Endometrial microvascular endothelial cells (primary cell): Measurements from ENCODE around the gene SCEL. TPM values are rescaled to one million over a fixed set of nuclear protein-coding genes. Genes with fewer than 3 reads are reported as not detected.

Experiments used
- in situ Hi-C: cut with HindIII; loops from 2 replicates; pipeline ENCODE4 v1.10.0; 2017; ENCODE audit warnings: low sequenced_read_pairs, low pct_unique_long_range_greater_than_20kb; ENCODE audit errors: inconsistent ontology term
- total RNA-seq: library from RNA; depleted of rRNA; stranded (reverse); fragments of >200 nt; gene quantifications from one replicate; pipeline ENCODE4 v1.2.3, GENCODE V29; 2015; ENCODE audit errors: inconsistent ontology term

Gene SCEL
- total RNA-seq, 1 donor from 2014 or later, result not detected

DNA sequence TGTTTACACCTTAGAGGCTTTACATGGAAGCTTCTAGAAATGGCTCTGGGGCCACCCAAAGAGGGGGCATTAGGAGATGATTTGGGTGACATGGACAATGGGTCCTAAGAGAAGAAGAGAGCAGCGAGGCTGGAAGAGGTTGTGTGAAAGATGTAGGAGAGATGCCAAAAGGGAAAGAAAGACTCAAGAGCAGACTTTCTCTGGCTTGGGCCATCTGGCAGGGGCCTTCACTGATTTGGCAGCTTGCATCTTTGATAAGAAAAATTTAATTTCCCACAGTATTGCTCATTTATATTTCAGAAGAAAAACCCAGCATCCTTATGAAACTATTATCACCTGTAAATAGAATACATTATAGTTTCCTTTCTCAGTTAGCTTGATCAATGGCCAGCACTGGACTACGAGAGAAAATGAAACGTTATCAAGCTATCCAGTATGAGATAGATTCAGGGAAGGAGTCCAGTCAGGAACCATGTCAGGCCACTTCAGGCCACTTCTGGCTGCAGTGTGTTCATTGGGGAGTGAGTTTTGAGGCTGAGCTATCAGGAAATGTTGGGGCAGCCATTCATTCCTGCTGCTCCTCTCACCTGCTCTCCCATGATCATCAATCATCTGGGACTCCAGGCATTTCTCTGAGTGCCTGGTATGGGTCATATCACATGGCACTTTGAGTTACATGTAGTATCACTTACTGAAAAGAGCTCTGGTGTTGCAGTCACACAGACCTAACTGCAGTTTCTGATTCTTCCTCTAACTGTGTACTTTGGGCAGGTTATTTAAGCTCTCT is 10.3 kb downstream of the SCEL start:
- in situ Hi-C loops, result no loop called here

DNA sequence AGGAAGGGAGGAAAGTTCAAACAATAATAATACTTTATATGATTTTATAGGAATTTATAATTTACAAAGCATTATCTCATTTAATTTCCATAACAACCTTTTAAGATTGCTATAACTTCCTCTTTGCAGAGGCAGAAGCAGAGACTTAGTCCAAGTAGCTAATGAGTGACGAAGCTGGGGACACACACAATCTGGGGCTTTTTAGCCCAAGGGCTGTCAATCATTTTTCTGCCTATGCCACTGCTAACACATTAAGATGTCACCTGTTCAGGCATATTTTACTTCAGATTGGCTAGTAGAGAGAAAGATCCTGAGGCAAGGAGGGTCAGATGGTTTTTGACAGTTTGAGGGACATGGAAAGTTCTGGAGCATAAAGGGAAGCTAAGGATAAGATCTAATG is 12.6 kb downstream of the SCEL start:
- in situ Hi-C loops, result no loop called here

DNA sequence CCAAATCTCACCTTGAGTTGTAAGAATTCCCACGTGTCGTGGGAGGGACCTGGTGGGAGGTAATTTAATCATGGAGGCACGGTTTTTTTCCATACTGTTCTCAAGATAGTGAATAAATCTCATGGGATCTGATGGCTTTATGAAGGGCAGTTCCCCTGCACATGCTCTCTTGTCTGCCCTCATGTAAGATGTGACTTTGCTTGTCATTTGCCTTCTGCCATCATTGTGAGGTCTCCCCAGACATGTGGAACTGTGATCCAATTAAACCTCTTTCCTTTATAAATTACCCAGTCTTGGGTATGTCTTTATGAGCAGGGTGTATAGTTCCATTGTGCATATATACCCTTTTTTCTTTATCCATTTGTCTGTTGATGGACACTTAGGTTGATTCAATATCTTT is 13.1 kb downstream of the SCEL start:
- in situ Hi-C loops, result no loop called here

DNA sequence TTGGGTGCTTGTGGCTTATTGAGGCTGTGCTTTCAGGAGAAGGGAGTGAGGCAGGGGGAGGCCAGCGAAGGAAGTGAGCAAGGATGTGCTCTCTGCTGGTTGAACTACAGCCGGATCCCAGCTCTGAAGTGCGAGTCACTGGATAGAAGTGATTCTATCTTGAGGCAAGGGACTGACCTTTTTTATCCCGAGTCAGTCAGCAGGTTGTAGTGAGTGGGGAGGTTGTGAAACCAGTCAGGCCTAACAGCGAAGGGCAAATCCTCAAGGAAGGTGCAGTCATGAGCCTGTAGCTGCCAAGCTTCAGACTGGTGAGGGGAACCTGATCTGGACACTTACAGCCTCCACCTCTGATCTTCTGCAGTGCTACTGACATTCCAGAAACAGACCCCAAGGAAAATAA is 18.6 kb downstream of the SCEL start:
- in situ Hi-C loops, result no loop called here

DNA sequence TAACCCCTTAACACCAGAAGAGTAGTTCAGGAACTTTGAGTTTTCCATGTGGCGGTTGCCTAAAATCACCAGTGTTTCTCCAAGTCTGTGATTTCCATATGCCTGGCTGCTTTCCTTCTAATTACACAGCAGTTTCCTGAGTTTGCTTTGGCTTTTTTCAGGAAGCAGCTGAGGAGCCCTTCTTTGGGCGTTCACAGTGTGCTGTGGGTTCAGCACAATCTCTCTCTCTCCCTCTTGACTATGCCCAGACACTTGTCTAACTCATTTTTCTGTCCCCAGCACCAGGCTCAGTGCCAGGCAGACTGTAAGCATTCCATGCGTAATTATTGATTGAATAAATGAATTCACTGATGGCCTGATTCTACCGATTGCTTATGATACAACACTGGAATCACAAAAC is 19.7 kb downstream of the SCEL start:
- in situ Hi-C loops, result no loop called here

DNA sequence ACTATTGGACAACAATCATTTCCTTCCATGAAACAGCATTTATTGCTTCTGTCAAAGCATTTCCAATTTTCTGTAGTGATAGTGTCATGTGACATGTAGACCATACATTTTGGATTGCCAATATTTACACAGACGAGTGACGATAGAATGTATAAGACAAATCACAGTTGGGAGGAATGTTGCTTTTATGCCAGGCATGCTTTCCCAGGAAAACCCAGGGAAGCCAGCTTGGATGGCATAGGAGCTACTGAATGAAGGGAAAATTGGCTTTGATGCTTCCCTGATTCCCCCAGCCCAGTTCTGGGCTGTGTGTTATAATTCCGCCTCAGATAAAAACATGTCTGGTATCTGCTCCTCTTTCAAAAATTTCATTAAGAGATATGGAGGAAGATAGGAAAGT is 22.5 kb downstream of the SCEL start:
- in situ Hi-C loops, result no loop called here

DNA sequence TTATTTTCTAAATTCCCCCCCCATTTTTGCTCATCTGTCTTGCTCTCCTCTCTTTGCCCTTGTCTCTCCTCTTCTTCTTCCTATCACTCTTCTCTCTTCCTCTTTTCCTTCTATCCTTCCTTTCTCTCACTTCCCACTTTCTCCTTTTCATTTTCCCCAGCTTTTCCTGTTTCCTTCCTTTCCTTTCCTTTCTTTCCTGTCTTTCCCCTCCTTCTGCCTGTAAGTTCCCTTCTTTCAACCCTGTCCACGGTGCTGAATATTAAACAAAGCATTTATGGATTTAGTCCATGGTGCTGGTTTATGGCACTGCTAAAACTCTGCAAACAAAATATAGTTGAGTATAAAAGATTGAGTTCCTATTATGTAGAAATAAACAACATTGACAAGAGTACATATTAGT is 27.6 kb downstream of the SCEL start:
- in situ Hi-C loops, result no loop called here

DNA sequence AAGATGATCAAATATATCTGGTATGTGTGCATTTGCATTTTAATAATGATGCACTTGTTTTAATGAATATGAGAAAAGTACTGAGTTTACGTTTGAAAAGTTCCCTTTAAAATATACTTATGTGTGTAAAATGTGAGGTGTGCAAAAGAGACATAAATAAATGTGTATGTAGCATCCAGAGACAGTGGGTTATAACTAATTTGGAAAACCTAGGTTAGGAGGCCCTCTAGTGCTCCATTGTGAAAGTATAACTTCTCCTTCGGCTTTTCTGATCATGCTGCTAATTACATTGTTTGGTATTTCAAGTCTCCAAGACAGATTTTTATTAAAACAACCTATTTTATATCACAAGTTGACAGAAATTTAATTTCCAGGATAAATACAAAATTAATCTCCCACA is 30.1 kb downstream of the SCEL start:
- in situ Hi-C loops, result no loop called here

DNA sequence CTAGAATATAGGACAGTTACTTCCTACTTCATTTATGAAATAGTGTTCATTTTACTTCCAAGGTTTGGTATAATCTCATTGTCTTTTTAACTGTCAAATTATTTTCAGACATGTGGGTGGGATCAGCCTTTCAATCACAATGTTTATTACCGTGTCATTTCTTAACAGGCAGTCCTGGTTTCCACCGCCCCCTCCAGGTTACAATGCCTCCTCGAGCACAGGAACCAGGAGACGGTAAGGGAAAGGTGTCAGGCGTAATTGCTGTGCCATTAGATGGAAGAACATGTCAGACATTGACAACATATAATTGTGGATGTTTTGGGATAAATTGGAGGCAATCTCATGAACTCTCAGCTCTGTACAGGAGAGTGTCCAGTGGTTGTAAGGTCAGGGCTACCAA is 36.5 kb downstream of the SCEL start:
- in situ Hi-C loops, result no loop called here

DNA sequence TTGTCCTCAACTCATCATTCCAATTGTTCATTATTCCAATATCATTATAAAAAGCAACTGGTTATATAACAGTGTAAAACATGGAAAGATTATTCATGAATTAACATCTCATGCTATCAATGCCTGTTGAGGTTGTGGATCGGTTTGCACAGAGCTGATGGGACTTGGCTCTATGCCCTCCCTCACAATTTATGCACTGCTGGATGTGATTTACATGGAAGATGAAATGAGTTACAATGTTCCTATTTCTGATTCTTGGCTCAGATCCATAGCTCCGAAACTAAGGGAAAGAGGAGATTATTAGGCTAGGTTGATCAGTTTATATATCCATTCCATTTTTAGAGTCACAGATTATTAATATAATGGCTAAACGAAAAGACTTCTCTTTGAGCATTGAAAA is 38.6 kb downstream of the SCEL start:
- in situ Hi-C loops, result no loop called here

DNA sequence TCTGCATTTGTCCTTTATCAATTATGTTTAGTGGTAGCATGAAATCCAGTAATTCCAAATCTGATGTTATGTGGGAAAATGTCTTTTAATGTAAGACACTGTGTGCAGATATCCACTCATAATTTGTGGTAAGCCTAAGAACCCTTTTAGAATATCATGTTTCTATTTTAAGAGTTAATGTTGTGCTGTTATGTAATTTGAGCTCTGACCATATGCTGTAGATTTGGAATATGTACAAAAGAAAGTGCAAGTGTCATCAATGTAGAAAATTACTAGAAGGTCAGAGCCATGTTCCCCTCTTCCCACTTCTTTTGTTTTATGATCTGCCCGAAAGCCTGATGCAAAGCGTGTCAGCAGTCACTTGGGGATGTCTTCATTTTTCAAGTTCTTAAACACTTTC is 44.5 kb downstream of the SCEL start:
- in situ Hi-C loops, result loop anchor here (25.0 kb wide), 1 partner anchor 157 kb away; no protein-coding TSS in a partner anchor

DNA sequence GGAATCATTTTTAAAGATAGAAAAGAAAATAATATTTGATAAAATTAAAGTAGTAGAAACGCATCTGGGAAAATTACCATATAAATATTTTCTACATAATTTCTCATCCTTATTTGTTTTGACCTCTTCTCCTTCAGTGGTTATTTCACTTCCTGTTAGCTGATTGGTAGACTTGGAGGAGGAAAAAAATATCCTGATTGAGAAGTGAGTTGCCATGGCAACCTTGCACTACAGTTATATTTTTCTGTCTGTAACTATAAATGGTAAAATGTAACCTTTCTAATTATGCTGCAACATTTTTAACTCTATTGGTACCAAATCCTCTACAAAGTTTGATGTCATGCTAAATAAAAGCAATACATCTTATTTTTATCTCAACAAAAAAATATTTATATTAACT is 45.2 kb downstream of the SCEL start:
- in situ Hi-C loops, result loop anchor here (25.0 kb wide), 1 partner anchor 157 kb away; no protein-coding TSS in a partner anchor

DNA sequence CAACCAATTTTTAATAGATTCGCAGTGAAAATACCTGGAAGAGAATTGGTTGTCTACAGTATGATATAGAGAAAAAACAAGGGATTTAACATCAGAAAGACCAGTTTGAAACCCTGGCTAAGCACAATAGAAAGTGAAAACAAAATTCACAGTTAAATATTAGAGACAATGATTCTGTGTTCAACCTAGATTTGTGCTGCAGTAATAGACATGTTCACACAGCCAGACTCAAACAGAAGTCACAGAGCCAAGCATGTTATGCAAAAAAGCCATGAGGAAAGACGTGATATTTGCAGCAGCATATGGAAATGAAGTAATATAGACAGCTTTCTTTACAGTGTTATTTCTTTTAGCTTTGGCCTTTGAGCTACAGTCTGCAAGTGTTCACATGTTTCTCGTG is 48.1 kb downstream of the SCEL start:
- in situ Hi-C loops, result loop anchor here (25.0 kb wide), 1 partner anchor 154 kb away; no protein-coding TSS in a partner anchor

DNA sequence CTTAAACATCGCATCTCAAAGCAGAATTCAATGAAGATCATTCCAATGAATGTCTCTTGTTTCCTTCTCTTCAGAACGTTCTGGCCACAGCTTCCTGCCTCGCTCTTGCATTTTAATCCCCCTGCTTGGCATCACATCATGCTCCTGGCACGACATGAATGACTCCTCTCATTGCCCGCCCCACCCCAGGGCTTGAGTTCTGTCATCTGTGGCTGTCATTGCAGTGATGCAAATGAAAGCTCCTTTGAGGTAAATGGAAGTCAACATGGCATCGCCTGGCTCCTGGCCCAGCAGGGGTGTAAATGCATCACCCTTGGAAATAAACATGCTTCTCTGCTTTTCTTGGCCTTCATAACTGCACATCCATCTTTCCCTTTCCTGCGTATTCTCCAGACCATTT is 48.6 kb downstream of the SCEL start:
- in situ Hi-C loops, result loop anchor here (25.0 kb wide), 1 partner anchor 153 kb away; no protein-coding TSS in a partner anchor

DNA sequence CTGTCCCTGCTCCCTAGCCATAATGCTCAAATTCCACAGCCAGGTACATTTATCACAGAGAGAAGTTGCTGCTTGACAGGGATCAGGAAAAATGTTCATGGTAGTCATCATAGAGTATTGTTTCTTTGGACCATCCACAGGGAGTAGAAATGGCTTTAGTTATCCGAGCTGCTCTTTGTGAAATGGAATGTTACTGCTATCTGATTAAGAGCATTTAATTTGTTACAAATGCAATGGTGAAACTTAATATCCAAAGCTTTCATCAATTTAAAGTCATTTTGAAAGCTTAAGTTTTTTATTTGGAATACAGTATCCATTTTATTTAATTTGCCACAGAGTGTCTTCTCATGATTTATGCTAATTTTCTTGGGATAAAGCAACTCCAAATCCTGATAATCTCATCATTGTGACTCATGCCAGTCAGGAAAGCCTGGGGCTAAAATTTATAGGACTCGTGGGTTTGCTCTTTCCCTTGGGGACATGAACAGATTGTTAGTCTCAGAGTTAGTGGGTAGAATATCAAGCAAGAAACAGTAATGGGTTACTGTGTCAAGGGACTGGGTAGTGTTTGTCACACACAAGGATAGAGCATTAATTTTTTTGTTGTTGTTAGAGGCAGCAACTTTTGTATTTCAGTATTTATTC is 59.8 kb downstream of the SCEL start:
- in situ Hi-C loops, result loop anchor here (25.0 kb wide), 1 partner anchor 142 kb away; no protein-coding TSS in a partner anchor

DNA sequence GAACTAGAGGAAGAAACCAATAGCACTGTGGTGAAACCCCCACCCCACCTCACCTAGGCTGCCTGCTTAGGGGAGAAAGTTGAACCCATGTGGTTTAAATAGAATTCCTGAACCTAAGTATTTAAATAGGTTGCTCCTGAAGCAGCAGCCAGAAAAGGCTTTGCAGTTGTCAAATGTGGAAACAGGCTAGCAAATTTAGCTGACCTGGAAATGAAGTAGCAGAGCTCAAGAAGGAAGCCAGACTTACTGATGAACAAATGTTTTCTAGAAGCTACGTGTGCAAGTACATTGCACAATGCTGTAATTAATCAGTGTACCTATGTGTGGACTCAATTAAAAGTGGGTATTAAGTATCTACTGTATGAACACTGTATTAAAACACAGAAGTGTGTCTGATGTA is 61.3 kb downstream of the SCEL start:
- in situ Hi-C loops, result loop anchor here (25.0 kb wide), 1 partner anchor 141 kb away; no protein-coding TSS in a partner anchor

DNA sequence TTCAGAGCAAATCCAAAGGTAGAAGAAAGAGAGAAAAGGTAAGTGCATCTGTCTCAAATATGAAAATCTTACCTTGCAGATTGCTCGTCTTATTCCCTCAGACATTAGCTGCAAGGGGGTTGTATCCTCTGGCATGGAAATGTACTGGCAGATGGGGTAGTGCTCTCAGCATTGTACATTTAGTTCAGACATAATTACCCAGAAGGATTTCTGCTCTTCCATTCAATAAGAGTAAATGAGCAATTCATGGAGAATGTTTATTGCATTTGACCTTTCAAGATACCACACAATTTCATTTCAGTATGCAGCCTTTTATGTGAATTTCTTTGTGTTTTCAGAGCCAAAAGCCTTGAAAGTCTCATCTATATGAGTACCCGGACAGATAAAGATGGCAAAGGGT is 63.8 kb downstream of the SCEL start:
- in situ Hi-C loops, result loop anchor here (25.0 kb wide), 1 partner anchor 138 kb away; no protein-coding TSS in a partner anchor

DNA sequence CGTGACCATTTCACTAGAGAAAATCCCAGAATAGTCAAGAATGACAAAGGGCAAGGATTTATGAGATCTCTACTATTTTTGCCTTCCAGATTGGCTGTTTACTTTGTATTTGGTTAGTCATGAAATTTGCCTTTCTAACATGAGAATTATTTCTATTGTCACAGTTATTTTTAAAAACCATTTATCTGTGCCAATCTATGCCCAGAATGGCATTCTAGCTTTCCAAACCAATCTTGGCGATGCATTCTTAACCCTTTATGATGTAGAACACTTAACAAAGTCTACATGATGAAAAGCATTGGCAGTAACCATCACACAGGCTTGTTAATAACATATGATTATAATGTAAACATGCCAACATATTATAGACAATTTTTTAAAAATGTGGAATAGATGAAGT is 65.2 kb downstream of the SCEL start:
- in situ Hi-C loops, result no loop called here

DNA sequence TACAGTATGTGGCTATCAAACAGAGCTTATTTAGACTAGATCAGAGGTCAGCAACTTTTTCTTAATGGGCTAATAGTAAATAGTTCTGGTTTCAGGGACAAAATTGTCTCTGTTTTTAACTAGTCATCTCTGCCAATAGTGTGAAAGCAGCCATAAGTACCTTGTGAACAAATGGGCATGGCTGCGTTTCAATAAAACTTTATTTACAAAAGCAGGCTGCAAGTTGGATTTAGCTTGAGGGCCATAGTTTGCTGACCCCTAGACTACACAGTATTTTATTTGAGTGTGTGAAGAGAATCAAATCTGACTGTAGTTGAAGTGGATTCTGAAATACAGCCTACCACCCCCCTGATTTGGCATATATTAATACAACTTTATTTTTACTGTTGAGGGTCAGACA is 75.6 kb downstream of the SCEL start:
- in situ Hi-C loops, result no loop called here

DNA sequence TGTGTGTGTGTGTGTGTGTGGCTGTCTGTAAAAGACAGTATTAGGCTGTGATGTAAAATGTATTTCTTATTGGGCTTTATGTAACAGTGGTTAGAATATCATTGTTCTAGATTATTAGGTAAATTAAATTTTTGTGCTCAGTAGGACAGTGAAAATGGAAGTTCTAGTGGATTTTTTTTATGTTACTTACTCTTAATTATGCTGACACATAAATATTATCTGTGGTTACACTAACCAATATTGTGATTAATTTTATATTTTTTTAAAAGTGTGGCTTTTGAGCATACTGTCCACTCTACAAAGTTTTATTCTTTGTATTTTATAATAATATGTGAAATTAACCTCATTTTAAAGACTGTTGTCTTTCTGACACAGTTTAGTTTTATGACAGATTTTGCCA is 80.5 kb downstream of the SCEL start:
- in situ Hi-C loops, result no loop called here
